NCI-H146 (cell line): Measurements from ENCODE around the gene UBE2G2.

Experiments used
- DNase-seq: peaks from one replicate; lab custom pipeline; 2025; lab: John Stamatoyannopoulos, UW

UBE2G2 gene

DNA sequence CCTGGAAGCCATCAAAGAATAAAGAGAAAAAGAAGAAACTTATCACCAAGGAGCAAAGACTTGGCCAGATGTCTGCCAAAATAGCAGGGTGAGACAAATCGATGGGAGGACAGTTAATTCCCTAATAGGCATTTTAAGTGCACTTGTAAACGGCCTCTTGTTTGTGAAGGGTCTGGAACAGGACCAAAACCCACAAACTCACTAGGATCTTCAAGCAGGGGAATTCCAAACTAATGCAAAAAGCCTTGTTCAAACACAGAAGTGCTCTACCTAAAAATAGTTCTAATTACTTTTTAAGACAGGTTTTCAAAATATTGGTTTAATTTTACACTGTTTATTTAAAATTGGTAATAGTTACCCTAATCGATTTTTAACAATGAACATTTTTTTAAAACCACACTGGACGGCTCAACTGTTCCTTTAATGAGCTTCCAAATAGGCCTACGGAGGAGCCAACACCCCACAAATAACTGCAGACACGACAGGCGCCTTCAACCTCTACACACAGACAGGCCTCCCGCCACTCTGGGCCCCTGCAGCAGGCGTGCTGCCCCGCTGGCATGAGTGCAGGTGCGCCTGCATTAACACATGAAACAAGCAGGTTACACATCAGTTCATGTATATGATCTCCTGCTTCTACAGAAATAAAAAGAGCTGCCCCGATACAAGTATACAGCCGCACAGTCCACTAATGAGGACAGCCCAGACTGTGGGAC is 15.8 kb downstream of the UBE2G2 start:
- DNase-seq, result peak; percentile 66

DNA sequence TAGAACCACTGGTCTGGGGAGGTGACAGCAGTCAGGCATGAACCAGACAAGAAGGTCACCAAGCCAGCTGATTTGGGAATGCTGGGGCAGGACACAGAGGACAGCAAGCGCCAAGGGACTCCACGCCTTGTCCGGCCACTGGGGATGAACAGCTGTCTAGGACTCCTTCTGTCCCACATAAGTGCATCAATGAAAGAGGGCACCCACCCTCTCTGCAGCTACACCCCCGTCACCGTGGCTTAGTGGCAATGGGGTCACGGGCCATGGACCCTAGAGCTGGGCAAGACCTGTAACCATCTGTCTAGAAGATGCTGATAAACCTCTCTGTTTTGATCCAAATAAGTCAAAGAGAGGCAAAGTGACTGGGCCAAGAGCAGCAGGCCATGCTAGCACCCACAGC is 16.8 kb downstream of the UBE2G2 start:
- DNase-seq, result no peak

DNA sequence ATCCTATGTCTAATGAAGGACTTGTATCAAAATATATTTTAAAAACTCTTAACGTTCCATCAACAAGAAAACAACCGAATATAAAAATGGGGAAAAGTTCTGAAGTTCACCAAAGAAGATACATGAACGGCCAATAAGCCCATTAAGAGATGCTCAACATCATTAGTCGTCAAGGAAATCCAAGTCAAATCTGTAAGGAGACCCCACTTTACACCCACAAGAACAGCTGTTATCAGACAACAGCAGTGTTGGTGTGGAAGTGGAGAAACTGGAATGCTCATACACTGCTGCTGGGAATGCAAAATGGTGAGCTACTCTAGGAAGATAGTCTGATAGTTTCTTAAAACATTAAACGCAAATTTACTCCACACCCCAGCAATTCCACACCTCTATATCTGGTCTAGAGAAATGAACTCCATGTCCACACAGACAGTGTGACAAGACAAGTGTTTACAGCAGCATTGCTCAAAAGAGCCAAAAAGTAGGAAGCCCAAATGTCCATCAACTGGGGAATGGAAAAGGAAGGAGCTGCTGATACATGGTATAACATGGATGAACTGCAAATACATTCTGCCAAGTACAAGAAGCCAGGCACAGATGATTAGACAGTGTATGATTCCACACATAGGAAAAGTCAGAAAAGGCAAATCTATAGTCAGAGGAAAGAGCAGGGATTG is 18.5 kb downstream of the UBE2G2 start:
- DNase-seq, result no peak

DNA sequence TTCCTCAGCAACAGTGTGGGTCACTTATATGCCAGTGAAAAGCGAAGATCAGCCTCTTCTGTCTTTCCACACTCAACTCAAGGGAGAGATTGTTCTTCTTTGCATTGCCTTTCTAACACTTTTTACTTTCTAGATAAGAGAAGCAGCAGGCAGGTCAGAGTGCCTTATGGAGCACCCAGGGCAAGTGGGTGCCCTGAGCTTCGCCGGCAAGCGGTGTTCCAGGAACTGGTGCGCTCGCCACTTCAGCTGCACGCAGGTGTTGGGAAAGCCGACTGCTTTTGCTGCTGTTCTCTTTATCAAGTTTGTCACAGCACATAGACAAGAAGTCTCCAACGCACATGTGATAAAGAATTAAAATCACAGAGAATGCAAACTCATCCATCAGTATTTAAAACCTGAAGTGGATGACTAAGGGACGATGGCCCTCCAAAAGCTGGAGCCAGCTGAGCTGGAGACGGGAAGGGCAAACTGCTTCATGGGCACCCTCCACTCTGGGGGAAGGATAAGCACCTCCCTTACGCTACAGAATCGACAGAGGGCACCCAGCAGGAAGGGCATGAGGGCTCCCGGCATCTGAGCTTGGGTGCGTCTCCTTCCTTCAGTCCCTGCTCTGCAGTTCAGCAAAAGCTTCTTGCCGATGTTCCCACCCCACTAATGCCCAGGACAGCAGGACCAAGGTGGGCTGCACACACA is 20.7 kb downstream of the UBE2G2 start:
- no peak for DNase-seq

DNA sequence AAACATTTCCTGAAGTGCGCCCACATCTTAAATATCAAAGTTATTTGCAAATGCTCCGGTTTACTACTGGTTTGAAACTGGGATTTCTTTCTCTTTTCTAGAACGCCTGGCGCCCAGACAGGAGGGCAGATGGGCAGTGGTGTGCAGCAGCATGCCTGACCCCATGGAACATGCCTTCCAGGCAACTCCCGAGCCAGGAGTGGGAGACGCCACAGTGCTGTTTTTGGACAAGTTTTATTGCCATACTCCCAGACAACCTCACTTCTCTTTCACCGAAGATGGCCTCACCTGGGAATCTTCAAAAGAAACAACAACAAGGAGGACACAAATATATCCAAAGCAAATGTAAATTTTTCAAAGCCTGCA is 21.5 kb downstream of the UBE2G2 start:
- DNase-seq, result no peak

DNA sequence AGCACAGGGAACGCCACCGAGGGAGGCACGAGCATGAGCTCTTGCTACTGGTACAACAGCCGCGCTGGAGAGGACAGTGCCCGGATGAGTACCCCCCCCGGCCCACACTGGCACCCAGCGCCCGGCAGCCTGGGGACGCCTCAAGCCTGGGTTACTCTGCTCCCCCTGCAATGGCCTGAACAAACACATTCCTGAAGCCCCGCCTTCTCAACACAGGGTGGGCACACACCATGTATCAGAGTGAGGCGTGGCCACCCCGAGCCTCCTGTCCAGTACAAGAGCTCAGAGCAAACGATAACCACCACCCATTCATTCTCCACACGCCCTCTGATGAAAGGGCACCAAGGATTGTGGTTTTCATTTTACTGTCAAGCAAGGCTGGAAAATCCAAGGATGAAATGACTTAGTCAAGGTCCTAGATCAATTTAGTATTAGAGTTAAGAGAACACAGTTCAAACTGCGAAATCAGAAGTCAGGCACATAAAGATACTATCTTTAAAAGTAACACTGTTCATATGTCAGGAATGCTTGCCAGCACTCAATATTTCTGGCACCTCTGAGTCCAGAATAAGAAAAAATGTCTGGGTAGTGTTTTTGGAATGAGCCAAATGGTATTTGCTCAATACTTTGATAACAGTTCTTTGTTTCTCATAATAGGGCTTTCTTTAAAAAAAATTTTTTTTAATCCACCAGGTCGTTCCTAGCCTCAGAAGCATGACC is 22.0 kb downstream of the UBE2G2 start:
- no peak for DNase-seq

DNA sequence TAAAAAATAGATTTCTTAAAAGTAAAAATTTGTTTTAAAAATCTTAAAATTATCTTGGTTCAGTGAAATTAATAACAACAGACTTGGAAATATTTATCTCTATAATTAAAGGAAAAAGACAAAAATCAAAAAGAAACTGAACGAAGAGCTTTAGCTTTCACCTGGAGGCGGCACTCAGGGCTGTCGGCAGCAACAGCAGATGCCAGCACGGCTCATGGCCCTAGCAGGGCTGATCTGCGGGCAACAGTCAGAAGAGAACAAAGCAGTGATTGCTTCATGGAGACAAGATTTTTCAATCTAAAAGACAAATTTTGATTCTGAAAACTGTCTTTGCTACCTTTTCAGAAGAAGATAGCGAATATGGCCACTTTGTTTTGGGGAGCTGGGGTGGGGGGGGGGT is 22.6 kb downstream of the UBE2G2 start:
- DNase-seq, result no peak

DNA sequence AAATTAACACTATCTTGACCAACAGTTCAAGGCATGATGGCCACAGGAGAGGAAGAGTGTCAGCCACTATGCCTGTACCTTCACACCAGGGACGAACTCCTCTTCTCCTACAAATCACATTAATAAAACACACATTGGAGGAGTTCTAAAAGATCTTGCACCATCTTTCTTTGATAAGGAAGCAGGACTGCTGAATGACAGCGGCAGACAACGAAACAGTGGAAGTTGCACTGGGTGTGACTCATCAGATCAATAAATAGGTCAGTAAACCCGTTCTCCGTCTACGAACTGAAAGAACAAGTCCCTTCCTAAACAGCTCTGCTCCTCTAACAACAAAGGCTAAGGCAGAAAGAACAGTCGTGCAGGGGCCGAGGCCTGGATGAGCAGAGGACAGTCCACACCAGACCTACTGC is 23.1 kb downstream of the UBE2G2 start:
- no peak for DNase-seq

DNA sequence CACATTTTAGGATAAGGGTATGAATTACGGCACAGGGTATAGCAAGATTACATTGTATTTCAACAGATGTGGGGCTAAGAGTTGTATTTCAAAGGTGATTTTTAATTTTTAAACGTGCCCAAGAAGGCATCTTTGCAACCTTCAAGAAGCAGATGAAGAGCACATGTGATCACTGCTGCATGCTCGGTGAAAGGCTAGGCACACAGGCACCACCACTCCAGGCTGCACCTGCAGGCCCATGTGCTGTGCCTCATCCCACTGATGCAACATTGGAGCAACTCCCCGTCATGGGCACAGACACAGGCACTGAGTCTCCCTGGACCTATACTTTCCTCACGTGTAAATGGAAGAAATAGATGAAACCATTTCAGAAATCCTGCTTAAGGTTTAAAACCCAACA is 23.5 kb downstream of the UBE2G2 start:
- DNase-seq, result no peak

DNA sequence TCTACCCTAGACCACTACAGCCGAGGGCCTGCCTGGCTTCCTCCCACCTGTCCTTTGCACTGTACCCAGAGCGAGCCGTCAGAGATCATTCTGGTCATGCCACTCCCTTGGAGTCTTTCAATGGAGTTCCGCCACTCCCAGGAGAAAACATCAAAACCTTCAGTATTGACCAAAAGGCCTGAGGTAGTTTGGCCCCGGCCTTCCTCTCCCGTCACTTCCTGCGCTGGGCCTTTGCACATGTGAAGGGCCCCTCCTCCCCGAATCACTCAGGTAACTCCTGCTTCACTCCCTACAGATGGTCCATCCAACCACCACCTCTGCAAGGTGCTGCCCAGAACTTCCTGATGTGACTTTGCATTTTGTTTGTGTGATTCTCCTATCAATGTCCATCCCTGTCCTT is 26.6 kb downstream of the UBE2G2 start:
- no peak for DNase-seq

DNA sequence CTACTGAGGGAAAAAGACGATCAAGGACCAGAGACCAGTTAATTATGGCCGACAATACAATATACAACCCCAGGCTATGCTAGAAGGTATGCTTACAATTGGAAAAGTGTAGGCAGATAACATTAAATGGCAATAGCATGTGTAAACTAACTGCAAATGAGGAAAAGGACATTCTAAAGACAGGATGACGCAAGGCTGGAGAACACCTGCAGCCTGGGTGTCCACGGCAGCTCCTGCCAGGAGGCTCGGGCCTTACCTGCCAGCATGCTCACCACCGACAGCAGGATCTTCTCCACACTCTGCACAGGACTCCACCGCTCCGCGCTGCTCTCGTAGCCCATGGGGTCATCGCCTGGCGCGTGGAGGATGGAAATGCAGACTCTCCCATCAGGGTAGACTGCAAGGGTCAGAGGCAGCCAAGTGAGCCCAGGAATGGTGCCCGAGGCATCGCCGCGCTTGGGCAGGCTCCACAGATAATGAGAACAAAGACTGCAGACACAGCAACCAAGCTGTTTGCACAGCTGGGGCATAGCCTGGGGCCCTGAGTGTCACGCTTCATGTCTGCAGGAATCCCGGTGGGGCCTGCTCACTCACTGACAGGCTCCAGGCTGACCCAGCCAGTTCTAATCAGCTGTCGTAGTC is 28.2 kb downstream of the UBE2G2 start:
- DNase-seq, result peak; percentile 96

DNA sequence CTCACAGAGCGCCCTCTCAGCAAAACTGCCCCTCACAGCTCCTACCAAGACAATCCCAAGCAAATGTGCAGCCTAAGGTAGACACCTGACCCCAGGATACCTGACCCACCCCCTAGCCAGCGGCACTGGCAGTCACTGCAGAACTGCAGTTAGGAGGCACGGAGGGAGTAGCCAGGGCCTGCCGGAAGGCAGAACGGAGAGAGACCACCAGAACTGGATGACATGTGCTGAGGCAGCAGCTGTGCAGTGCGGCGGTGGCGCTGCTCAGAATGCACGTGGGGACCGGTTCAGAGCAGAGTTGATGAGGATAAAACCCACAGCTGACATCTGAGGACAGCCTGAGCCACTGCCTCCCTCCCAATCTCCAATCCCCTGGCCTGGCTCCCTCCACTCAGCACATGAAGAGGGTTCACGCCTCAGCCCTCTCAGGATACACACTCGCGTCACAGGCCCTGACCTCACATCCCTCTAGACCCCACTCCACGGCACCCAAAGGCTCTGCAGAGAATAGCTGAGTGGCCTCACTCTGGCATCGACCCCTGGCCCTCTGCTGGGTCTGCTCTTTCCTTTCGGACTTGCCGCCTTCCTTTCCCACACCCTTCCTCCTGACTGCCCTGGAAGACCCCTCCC is 29.6 kb downstream of the UBE2G2 start:
- no peak for DNase-seq

DNA sequence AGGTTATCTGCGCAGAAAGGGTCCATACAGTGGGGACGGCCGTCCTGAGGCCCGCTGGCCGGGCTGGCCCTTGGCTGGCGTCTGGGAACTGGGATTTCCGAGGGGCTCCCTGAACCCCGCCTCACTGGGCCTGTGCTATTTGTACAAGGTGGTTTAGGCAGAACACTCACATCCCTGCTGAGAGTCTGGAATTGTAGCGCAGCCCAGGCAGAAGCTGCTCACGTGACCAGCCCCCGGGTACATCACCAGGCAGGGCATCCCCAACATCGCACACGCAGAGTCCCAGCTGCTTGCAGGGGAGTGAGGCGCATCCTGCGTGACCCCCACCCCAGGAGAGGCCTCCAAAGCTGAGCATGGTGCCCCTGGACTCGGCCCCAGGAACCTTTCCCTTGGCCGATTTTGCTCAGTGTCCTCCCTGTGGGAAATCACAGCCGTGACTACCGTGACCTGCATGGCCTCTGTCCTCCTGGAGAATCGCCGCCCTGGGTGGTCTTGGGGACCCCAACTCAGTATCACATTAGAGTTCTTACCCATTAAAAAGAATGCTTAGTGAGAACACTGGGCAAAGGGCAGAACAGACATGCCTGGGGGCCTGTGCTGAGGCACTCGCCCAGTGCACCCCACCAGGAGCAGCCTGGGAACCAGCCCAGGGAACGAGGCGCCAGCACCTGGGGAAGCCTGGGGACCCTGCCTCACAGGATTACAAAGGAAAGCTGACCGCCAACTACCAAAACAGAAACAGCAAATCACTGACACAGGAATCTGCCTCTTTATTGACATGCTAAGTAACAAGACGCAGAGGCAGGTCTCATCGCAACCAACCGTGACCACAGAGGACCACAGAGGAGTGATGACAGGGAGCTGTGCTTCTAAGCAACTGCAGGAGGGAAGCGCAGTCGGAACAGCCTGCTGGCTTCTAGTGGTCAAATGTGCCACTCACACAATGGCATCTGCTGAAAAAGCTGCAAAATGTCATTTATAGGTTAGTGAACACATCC is 33.5 kb downstream of the UBE2G2 start:
- DNase-seq, result no peak

DNA sequence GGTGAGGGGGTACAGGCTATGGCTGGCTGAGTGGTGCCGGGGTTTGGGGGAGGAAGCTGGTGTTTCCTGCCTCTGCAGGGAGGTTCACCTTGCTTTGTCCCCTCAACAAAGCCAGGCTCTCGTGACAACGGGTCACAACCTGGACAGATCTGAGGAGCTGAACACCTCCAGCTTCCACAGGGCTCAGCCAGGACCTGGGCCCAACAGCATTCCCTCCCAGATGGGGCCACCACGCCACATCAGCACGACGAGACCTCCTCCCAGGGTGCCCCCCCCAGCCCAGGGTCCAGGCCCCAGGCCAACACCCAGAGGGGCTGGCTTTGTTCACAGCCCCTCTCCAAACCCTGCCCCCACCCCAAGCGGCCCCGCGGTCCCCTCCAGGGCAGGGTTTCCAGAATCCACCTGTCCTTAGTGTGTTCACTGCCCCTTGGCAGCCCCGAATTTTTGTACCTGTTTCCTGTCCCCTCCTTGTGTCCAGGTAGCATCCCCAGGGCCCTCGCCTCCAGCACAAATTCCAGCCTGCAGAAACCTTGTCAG is 34.7 kb downstream of the UBE2G2 start:
- no peak for DNase-seq

DNA sequence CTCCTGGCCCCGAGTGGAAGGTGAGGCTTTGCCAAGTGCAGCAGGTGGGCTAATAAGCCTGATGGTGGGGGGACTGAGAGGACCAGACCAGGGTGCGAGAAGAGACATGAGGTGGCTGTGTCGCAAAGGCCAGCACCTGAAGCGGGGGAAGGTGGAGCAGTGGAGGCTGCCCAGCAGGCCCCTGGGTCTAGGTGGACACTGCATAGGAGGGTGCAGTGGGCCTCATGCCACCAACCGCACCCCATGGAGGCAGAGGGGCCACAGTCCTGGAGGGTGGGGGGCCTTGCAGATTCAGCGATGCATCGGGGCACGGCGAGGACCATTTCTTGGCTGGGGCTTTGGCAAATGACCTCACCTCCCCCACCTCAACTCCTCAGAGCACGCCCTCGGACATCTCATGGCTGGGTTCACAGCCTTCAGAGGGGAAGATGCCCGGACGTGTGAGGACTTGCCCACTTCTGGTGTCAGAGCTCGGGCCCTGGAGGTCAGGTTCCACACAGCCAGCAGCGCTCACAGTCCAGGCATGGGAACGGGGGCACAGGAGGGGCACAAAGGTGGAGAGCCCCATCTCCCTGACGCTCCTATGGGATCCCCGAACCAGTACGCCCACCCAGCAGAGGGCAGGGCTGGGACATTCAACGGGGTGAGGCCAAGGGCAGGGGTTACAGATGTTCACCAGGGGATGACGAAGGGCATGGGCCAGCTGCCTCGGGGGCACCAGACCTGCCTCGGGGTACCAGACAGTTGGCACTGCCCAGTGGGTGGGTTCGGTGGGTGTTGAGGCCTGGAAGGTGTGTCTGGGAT is 35.4 kb downstream of the UBE2G2 start:
- no peak for DNase-seq

DNA sequence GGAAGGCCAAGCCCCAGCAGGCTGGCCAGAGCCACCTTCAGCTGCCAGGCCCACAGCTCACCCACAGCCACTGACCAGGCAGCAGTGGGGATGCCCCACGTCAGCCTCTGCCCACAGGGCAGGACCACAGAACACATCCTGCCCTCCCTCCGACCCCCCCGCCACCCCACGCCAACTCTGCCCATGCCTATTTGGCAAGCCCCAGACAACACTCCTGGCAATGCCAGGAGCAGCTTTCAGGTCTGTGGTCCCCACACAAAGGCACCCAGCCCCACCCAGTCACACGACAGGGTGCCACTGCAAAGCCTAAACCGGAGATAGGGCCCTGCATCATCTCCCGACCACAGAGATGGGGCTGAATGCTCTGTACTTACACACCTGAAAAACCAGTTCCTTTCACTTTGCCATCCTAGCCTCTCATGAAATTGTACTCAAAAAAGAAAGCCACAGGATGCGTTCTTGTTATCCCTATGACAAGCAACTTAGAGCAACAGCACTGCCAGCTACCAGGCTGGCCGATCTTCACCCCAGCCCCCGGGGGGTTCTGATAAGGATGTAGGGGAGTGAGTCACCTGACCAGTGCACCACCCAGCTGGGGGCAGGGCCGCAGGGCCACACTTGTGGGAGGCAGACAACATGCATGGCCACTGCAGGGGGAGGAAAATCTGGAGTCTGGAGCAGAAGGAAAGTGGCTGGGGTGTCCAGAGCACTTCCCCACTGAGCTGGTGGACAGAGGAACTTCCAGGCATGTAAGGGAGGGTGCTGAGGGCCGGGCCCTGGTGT is 36.2 kb downstream of the UBE2G2 start:
- peak; percentile 15 for DNase-seq

DNA sequence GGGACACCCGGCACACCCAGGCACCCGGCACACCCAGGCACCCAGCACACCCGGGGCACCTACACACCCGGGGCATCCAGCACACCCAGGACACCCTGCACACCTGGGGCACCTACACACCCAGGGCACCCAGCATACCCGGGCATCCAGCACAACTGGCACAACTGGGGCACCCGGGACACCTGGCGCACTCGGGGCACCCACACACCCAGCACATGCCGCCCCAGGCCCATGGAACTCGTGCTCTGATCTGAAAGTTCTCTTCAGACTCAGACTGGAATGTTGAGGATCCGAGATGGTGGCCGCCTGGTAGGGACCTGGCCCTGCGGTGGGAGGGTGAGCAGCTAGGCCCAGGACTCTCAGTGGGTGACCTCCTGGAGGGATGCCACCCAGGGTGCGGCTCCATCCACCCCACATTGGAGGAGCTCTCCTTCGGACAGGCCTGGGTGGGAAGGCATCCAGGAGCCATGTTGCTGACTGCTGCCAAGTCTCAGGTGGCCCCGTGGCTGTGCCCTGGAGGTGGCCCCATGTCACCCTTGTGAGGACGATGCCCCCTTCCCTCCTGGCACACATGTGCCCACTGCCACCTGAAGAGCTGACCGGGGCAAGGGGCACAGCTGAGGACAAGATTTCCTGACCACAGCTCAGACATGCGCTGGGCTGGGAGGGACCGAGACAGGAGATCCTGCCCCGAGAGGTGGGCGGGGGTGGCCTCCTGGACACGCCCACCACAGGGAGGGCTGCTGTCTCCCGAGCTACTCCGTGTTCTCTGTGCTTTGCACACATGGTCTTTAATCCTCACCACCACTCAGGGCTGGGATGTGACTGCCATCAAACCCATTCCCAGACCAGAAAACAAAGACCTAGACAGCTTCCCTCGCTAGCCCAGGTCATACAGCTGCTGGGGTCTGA is 37.0 kb downstream of the UBE2G2 start:
- no peak for DNase-seq
